ENCODE data around the gene SETD4. TPM values are rescaled to one million over a fixed set of nuclear protein-coding genes. Genes with fewer than 3 reads are reported as not detected.

SETD4 gene
- total and polyA plus RNA-seq, 2 donors (not counting 3 experiments of a cell fraction or from before 2014, with no cell fraction given): 13.0 to 25.1 TPM

DNA sequence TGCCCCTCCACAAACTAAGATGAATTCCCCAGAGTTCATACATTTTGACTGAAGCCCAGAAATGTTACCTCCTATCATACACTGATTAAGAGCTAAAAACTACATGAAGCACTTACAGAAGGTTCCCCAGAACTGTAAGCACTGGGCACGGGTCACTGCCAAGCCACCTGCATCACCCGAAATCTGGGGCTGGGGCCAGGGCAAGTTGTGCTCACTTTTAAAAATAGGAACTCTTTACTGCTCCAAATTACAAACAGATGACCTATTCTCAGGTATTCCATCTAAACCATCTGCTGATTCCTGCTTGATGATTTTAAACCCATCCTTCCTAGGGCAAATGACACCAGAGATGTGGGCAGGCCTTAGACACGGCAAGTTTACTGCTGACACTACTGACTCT is 4.8 kb downstream of the SETD4 start:
- FAIRE-seq (peak; percentile 21), DNase-seq (ENCODE audit: low read depth, low spot score) (no peak)
- POLR2A ChIA-PET: no interaction called here
- intact Hi-C loops (cut with micrococcal nuclease): no loop called here
- Histone ChIP-seq H4K20me1 (replicated peaks; ENCODE audit: control insufficient read depth, extremely low read depth, insufficient read depth, low read length) (no peaks in the 10 kb centered on the region), H3K9ac (replicated peaks; ENCODE audit: extremely low read depth, insufficient read depth, low read length) (no peak overlapping the region), H3K4me3 (replicated peaks in 1 of 3; ENCODE audit: insufficient read depth in 1 of 3, low read depth in 1 of 3, low read length in 3 of 3) (no peak overlapping the region), H2AFZ (ENCODE audit: low read depth, low read length) (no peak overlapping the region), H3K27ac (ENCODE audit: insufficient read depth, low read depth, low read length) (no peak overlapping the region), H3K4me1 (ENCODE audit: control insufficient read depth, extremely low read depth, insufficient read depth, low read length) (peaks cover 10% of the 10 kb centered on the region), H3K4me2 (ENCODE audit: insufficient read depth, low read length) (no peak overlapping the region), H3K27me3 (ENCODE audit: control insufficient read depth in 2 of 2, insufficient read depth in 2 of 2, low read length in 2 of 2) (no peaks in the 10 kb centered on the region), H3K9me3 (replicated peaks; ENCODE audit: control insufficient read depth, insufficient read depth, low read length) (no peaks in the 10 kb centered on the region), H3K9me1 (replicated peaks; ENCODE audit: control insufficient read depth, extremely low read depth, insufficient read depth, low read length) (no peaks in the 10 kb centered on the region), H3K79me2 (ENCODE audit: control insufficient read depth, insufficient read depth, low read length) (peaks cover 6% of the 10 kb centered on the region), H3K36me3 (ENCODE audit: control insufficient read depth in 2 of 2, extremely low read depth in 1 of 2, insufficient read depth in 2 of 2, low read length in 2 of 2) (peaks cover 13 to 19% of the 10 kb centered on the region in 2 experiments)
- CTCF ChIA-PET: interaction anchor here (1.8 kb wide), 1 partner anchor 22 kb away, joined by 4 read pairs; no protein-coding TSS in a partner anchor
- no TSS peak for BruUV-seq (replicated peaks)
- dilution Hi-C loops (cut with MboI; ENCODE audit: extremely low pct_ligation_motif_present, low sequenced_read_pairs): no loop called here
- TF ChIP-seq POLR2A (IDR thresholded peaks at IDR 0.05; ENCODE audit: low read depth, low read length): no peak
- no peak for TF ChIP-seq GATA2 (IDR thresholded peaks at IDR 0.05; ENCODE audit: insufficient read depth, insufficient read length, low read depth, low read length)
- TF ChIP-seq POLR2AphosphoS5 (IDR thresholded peaks at IDR 0.05; ENCODE audit: insufficient read depth, low read depth, low read length): no peak
- TF ChIP-seq, protein P1, sequence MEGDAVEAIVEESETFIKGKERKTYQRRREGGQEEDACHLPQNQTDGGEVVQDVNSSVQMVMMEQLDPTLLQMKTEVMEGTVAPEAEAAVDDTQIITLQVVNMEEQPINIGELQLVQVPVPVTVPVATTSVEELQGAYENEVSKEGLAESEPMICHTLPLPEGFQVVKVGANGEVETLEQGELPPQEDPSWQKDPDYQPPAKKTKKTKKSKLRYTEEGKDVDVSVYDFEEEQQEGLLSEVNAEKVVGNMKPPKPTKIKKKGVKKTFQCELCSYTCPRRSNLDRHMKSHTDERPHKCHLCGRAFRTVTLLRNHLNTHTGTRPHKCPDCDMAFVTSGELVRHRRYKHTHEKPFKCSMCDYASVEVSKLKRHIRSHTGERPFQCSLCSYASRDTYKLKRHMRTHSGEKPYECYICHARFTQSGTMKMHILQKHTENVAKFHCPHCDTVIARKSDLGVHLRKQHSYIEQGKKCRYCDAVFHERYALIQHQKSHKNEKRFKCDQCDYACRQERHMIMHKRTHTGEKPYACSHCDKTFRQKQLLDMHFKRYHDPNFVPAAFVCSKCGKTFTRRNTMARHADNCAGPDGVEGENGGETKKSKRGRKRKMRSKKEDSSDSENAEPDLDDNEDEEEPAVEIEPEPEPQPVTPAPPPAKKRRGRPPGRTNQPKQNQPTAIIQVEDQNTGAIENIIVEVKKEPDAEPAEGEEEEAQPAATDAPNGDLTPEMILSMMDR (IDR thresholded peaks at IDR 0.05; ENCODE audit: extremely low read depth in 1 of 2, insufficient read depth in 1 of 2, low read depth in 1 of 2, low read length in 2 of 2): no peak
- no peak for TF ChIP-seq JUN (IDR thresholded peaks at IDR 0.05; ENCODE audit: borderline replicate concordance, insufficient read depth, insufficient read length, low read depth)
- no peak for TF ChIP-seq EZH2 (IDR thresholded peaks at IDR 0.05; ENCODE audit: borderline replicate concordance, low read depth, low read length, severe bottlenecking)
- TF ChIP-seq, protein P2, sequence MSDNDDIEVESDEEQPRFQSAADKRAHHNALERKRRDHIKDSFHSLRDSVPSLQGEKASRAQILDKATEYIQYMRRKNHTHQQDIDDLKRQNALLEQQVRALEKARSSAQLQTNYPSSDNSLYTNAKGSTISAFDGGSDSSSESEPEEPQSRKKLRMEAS (IDR thresholded peaks at IDR 0.05; ENCODE audit: insufficient read depth, insufficient read length): no peak
- TF ChIP-seq FOS (IDR thresholded peaks at IDR 0.05; ENCODE audit: borderline replicate concordance, insufficient read depth, low read length): no peak
- no peak for TF ChIP-seq MYC (IDR thresholded peaks at IDR 0.05; ENCODE audit: low read depth, low read length)

Data from endothelial cell of umbilical vein (primary cell).